Mammary epithelial cell (primary cell): Measurements from ENCODE around the gene FRS3.

Experiments
- CTCF ChIP-seq, 2 donors: IDR thresholded peaks in 1 of 2; conservative IDR thresholded peaks in 1 of 2; 2 replicates each; pipeline ENCODE4 v1.5.1; 2011 to 2012; ENCODE audit warnings: inconsistent platforms in 2 of 2, low read length in 2 of 2, mild to moderate bottlenecking in 2 of 2, control low read depth in 1 of 2, low read depth in 1 of 2; ENCODE audit not compliant: insufficient read depth in 1 of 2; ENCODE audit errors: extremely low read depth in 1 of 2
- EZH2 ChIP-seq: IDR thresholded peaks from 2 replicates; pipeline ENCODE4 v1.6.1; 2012; ENCODE audit warnings: low read length, inconsistent platforms, borderline replicate concordance

- TF ChIP-seq CTCF (conservative IDR thresholded peaks at IDR 0.05 in 1 of 2, IDR thresholded peaks at IDR 0.05 in 1 of 2; ENCODE audit: extremely low read depth in 1 of 2, insufficient read depth in 1 of 2, low read depth in 1 of 2, low read length in 2 of 2) (no peak), EZH2 (no peak)
Measured at GRCh38 chr6:41757931-41758640, 21.6 kb downstream of the FRS3 start.
